IPS-18a (cell line): ENCODE data around the gene INAFM1.

ENCODE experiments used
- H3K27ac ChIP-seq: one replicate; pipeline ENCODE4 v1.5.1; 2013; ENCODE audit warnings: low read length
- H3K27me3 ChIP-seq: one replicate; pipeline ENCODE4 v1.6.1; 2013; ENCODE audit warnings: mild to moderate bottlenecking, low read length; ENCODE audit not compliant: control insufficient read depth, insufficient read depth
- H3K36me3 ChIP-seq: one replicate; pipeline ENCODE4 v1.6.1; 2013; ENCODE audit warnings: low read depth, low read length; ENCODE audit not compliant: control insufficient read depth
- H3K4me1 ChIP-seq: one replicate; pipeline ENCODE4 v1.6.1; 2013; ENCODE audit warnings: low read depth, low read length; ENCODE audit not compliant: control insufficient read depth
- H3K4me3 ChIP-seq: one replicate; pipeline ENCODE4 v1.5.1; 2013; ENCODE audit warnings: low read length
- H3K9ac ChIP-seq: one replicate; pipeline ENCODE4 v1.6.1; 2013; ENCODE audit warnings: mild to moderate bottlenecking, low read length, moderate library complexity
- H3K9me3 ChIP-seq: one replicate; pipeline ENCODE4 v1.6.1; 2013; ENCODE audit warnings: low read depth, low read length; ENCODE audit not compliant: control insufficient read depth

INAFM1 gene

GRCh38 chr19:47274071-47274890 is at the start of gene INAFM1:
Gene INAFM1 (plus strand): TSS chr19:47274885. CDS start chr19:47274920, 35 bp downstream.
- Histone ChIP-seq H3K9me3 (no peaks in the 10 kb centered on the region), H3K4me3 (peak within 1 kb of the TSS; percentile 95), H3K27me3 (peaks cover 16% of the 10 kb centered on the region), H3K4me1 (peaks cover 6% of the 10 kb centered on the region), H3K9ac (peak within 1 kb of the TSS; percentile 84), H3K27ac (peak within 1 kb of the TSS; percentile 25), H3K36me3 (peaks cover 9% of the 10 kb centered on the region)

GRCh38 chr19:47225746-47226425 is 48.8 kb upstream of the INAFM1 start:
- peaks cover 12% of the 10 kb centered on the region for H3K27me3 ChIP-seq
- H3K4me1 ChIP-seq = peaks cover 19% of the 10 kb centered on the region
- no peaks in the 10 kb centered on the region for H3K9me3 ChIP-seq
- H3K4me3 ChIP-seq = peak overlapping the region; percentile 64
- H3K9ac ChIP-seq = peak overlapping the region; percentile 50
- peaks cover 4% of the 10 kb centered on the region for H3K36me3 ChIP-seq
- H3K27ac ChIP-seq = peak overlapping the region; percentile 2

- H3K4me3 ChIP-seq = peak overlapping the region; percentile 64
- peaks cover 12% of the 10 kb centered on the region for H3K27me3 ChIP-seq
- peaks cover 22% of the 10 kb centered on the region for H3K4me1 ChIP-seq
- peaks cover 1% of the 10 kb centered on the region for H3K36me3 ChIP-seq
- peak overlapping the region; percentile 50 for H3K9ac ChIP-seq
- H3K9me3 ChIP-seq = no peaks in the 10 kb centered on the region
- peak overlapping the region; percentile 74 for H3K27ac ChIP-seq
Observed at GRCh38 chr19:47226426-47227351, 48.0 kb upstream of the INAFM1 start.

- Histone ChIP-seq H3K27ac (peak overlapping the region; percentile 74), H3K27me3 (peaks cover 12% of the 10 kb centered on the region), H3K4me3 (peak overlapping the region; percentile 64), H3K9me3 (no peaks in the 10 kb centered on the region), H3K36me3 (no peaks in the 10 kb centered on the region), H3K4me1 (peaks cover 22% of the 10 kb centered on the region), H3K9ac (peak overlapping the region; percentile 50)
Observed at GRCh38 chr19:47227352-47228167, 47.1 kb upstream of the INAFM1 start.

GRCh38 chr19:47228168-47228936 is 46.3 kb upstream of the INAFM1 start:
- H3K9ac ChIP-seq = peak overlapping the region; percentile 37
- H3K27ac ChIP-seq = no peak overlapping the region
- H3K4me1 ChIP-seq = peaks cover 22% of the 10 kb centered on the region
- peak overlapping the region; percentile 64 for H3K4me3 ChIP-seq
- no peaks in the 10 kb centered on the region for H3K9me3 ChIP-seq
- H3K27me3 ChIP-seq = peaks cover 12% of the 10 kb centered on the region
- no peaks in the 10 kb centered on the region for H3K36me3 ChIP-seq

GRCh38 chr19:47228937-47229675 is 45.6 kb upstream of the INAFM1 start:
- peaks cover 22% of the 10 kb centered on the region for H3K4me1 ChIP-seq
- H3K9me3 ChIP-seq = no peaks in the 10 kb centered on the region
- no peak overlapping the region for H3K27ac ChIP-seq
- H3K9ac ChIP-seq = no peak overlapping the region
- H3K4me3 ChIP-seq = peak overlapping the region; percentile 64
- peaks cover 12% of the 10 kb centered on the region for H3K27me3 ChIP-seq
- H3K36me3 ChIP-seq = no peaks in the 10 kb centered on the region

- Histone ChIP-seq H3K27ac (no peak overlapping the region), H3K4me3 (peak overlapping the region; percentile 64), H3K27me3 (peaks cover 12% of the 10 kb centered on the region), H3K9me3 (no peaks in the 10 kb centered on the region), H3K36me3 (no peaks in the 10 kb centered on the region), H3K9ac (peak overlapping the region; percentile 13), H3K4me1 (peaks cover 22% of the 10 kb centered on the region)
Observed at GRCh38 chr19:47229676-47230053, 45.0 kb upstream of the INAFM1 start.

- Histone ChIP-seq H3K4me1 (peaks cover 21% of the 10 kb centered on the region), H3K27me3 (peaks cover 12% of the 10 kb centered on the region), H3K9ac (peak overlapping the region; percentile 63), H3K27ac (no peak overlapping the region), H3K4me3 (peak overlapping the region; percentile 66), H3K36me3 (no peaks in the 10 kb centered on the region), H3K9me3 (no peaks in the 10 kb centered on the region)
Observed at GRCh38 chr19:47230054-47230920, 44.4 kb upstream of the INAFM1 start.

- Histone ChIP-seq H3K36me3 (no peaks in the 10 kb centered on the region), H3K4me1 (peaks cover 15% of the 10 kb centered on the region), H3K9ac (peak within 1 kb of the TSS; percentile 63), H3K9me3 (no peaks in the 10 kb centered on the region), H3K4me3 (peak within 1 kb of the TSS; percentile 66), H3K27me3 (peaks cover 12% of the 10 kb centered on the region), H3K27ac (no peak within 1 kb of the TSS)
Observed at GRCh38 chr19:47230921-47231214, 43.8 kb upstream of the INAFM1 start, which contains the start of gene BBC3. Gene BBC3 (minus strand): TSS chr19:47231199. CDS start chr19:47228431, 2,768 bp downstream.
